Osteocyte (in vitro differentiated cells): Measurements from ENCODE around the gene HGD. TPM values are rescaled to one million over a fixed set of nuclear protein-coding genes. Genes with fewer than 3 reads are reported as not detected.

ENCODE experiments used
- DNase-seq: peaks from one replicate; pipeline ENCODE4 v3.0.0; 2021; ENCODE audit warnings: mixed read lengths; ENCODE audit not compliant: unreplicated experiment; ENCODE audit errors: extremely low spot score
- H3K27ac Mint-ChIP-seq: one replicate; pipeline ENCODE4 v1.8.0; 2021; ENCODE audit warnings: mild to moderate bottlenecking, mixed read lengths; ENCODE audit not compliant: unreplicated experiment
- H3K27me3 Mint-ChIP-seq: one replicate; pipeline ENCODE4 v1.8.0; 2021; ENCODE audit warnings: mixed read lengths; ENCODE audit not compliant: unreplicated experiment
- H3K36me3 Mint-ChIP-seq: one replicate; pipeline ENCODE4 v1.8.0; 2021; ENCODE audit warnings: mixed read lengths; ENCODE audit not compliant: unreplicated experiment
- H3K4me1 Mint-ChIP-seq: one replicate; pipeline ENCODE4 v1.8.0; 2021; ENCODE audit warnings: mixed read lengths; ENCODE audit not compliant: unreplicated experiment
- H3K4me3 Mint-ChIP-seq: one replicate; pipeline ENCODE4 v1.8.0; 2021; ENCODE audit warnings: mild to moderate bottlenecking, moderate library complexity, mixed read lengths; ENCODE audit not compliant: unreplicated experiment
- H3K9me3 Mint-ChIP-seq: one replicate; pipeline ENCODE4 v1.8.0; 2021; ENCODE audit warnings: mixed read lengths; ENCODE audit not compliant: unreplicated experiment
- total RNA-seq: library from RNA; stranded (reverse); gene quantifications from 2 replicates; pipeline ENCODE4 v1.2.1, GENCODE V29; 2021
- TF ChIP-seq, protein P1 (sequence below): fragments of 200-600 bp; sonication (generic); IDR thresholded peaks from 2 replicates; pipeline ENCODE4 v1.5.0; 2021; ENCODE audit warnings: antibody characterized with exemption, mild to moderate bottlenecking, moderate library complexity

HGD gene
- total RNA-seq, 1 donor from 2014 or later: 0.27 TPM

DNA sequence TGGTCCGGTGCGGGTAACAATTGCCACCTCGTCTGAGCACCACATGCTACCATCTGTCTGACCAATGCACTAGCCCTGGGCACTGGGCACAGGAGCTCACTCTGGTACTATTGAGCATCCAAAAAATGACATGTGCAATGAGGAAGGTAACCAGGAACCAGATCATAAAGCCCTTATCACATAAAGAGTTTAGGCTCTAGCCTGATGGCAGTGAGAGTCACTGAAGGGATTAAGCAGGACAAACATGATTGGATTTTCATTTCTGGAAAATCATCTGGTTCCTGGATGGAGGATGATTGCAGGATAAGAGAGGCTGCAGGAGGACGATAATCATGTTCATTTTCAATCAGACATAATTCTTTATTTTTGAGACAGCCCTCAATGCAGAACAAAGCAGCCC, 73.5 kb downstream of the HGD start:
- no peaks in the 10 kb centered on the region for H3K36me3 Mint-ChIP-seq
- H3K9me3 Mint-ChIP-seq: no peaks in the 10 kb centered on the region
- peaks cover 7% of the 10 kb centered on the region for H3K27me3 Mint-ChIP-seq
- H3K27ac Mint-ChIP-seq: no peak overlapping the region
- DNase-seq: no peak
- no peaks in the 10 kb centered on the region for H3K4me1 Mint-ChIP-seq
- no peak overlapping the region for H3K4me3 Mint-ChIP-seq
- TF ChIP-seq, protein P1, sequence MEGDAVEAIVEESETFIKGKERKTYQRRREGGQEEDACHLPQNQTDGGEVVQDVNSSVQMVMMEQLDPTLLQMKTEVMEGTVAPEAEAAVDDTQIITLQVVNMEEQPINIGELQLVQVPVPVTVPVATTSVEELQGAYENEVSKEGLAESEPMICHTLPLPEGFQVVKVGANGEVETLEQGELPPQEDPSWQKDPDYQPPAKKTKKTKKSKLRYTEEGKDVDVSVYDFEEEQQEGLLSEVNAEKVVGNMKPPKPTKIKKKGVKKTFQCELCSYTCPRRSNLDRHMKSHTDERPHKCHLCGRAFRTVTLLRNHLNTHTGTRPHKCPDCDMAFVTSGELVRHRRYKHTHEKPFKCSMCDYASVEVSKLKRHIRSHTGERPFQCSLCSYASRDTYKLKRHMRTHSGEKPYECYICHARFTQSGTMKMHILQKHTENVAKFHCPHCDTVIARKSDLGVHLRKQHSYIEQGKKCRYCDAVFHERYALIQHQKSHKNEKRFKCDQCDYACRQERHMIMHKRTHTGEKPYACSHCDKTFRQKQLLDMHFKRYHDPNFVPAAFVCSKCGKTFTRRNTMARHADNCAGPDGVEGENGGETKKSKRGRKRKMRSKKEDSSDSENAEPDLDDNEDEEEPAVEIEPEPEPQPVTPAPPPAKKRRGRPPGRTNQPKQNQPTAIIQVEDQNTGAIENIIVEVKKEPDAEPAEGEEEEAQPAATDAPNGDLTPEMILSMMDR: no peak

GRCh38 chr3:120604784-120605183, 77.3 kb downstream of the HGD start:
- no peaks in the 10 kb centered on the region for H3K9me3 Mint-ChIP-seq
- TF ChIP-seq, protein P1: no peak
- H3K4me3 Mint-ChIP-seq: no peak overlapping the region
- no peaks in the 10 kb centered on the region for H3K4me1 Mint-ChIP-seq
- no peak overlapping the region for H3K27ac Mint-ChIP-seq
- H3K36me3 Mint-ChIP-seq: peaks cover 26% of the 10 kb centered on the region
- no peak for DNase-seq
- H3K27me3 Mint-ChIP-seq: peaks cover 7% of the 10 kb centered on the region

GRCh38 chr3:120604382-120604781, 77.7 kb downstream of the HGD start:
- Mint-ChIP-seq H3K4me1 (no peaks in the 10 kb centered on the region), H3K27ac (no peak overlapping the region), H3K9me3 (no peaks in the 10 kb centered on the region), H3K4me3 (no peak overlapping the region), H3K36me3 (peaks cover 26% of the 10 kb centered on the region), H3K27me3 (peaks cover 4% of the 10 kb centered on the region)
- no peak for DNase-seq
- TF ChIP-seq, protein P1: no peak

DNA sequence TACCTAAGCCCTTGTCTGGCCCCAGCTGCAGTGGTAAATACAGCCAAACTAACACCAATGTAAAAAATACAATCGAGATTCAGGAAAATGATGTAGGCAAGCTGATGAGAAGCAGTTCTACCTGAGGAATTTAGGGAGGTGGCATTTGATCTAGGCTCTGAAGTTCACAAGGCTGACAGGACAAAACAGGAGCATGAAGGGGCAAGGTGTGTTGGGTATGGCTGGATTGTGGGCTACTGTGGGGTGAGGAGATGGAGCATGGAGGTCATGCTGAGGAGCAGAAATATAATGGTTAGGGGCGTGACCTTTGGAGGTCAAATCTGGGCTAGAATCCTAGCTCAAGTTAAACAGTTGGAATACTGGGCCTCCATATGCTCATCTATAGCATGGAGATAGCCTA, 79.4 kb downstream of the HGD start:
- no peak for DNase-seq
- Mint-ChIP-seq H3K27me3 (no peaks in the 10 kb centered on the region), H3K4me1 (no peaks in the 10 kb centered on the region), H3K27ac (no peak overlapping the region), H3K36me3 (peaks cover 26% of the 10 kb centered on the region), H3K4me3 (no peak overlapping the region), H3K9me3 (no peaks in the 10 kb centered on the region)
- TF ChIP-seq, protein P1: no peak

DNA sequence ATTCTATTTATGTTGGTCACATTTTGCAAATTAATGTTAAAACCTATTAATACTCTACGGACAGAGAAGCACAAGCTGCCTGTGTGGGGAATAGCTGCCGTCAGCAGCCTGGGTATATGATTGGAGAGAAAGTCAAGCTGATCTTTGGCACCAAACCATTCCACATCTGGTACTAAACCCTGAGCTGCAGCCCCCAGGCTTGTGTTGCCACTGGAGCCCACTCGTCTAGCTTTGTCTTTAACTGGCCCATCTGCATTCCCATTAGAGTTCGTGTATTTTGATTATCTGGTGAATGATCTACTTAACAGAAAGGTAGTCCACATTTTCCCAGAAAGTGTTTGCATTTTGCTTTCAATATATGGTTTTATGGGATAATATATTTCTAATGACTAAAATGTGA, 80.5 kb downstream of the HGD start:
- H3K27ac Mint-ChIP-seq: no peak overlapping the region

More for the DNA sequence above, 80.5 kb downstream of the HGD start:
- TF ChIP-seq, protein P1: no peak
- Mint-ChIP-seq H3K4me1 (no peaks in the 10 kb centered on the region), H3K36me3 (peaks cover 30% of the 10 kb centered on the region), H3K4me3 (no peak overlapping the region), H3K27me3 (no peaks in the 10 kb centered on the region), H3K9me3 (no peaks in the 10 kb centered on the region)
- no peak for DNase-seq
